Progenitor cell of endocrine pancreas (in vitro differentiated cells): ENCODE data around the gene CHAC1. TPM values are rescaled to one million over a fixed set of nuclear protein-coding genes. Genes with fewer than 3 reads are reported as not detected.
A peak's percentile ranks its signal among the peaks of the same experiment; 100 is the strongest.

Experiments used
- DNase-seq: peaks from one replicate; pipeline ENCODE4 v3.0.0; 2021; ENCODE audit warnings: low spot score; ENCODE audit not compliant: unreplicated experiment
- H3K27ac Mint-ChIP-seq: 2 replicates; pipeline ENCODE4 v1.8.0; 2021; ENCODE audit warnings: mild to moderate bottlenecking, moderate library complexity, mixed read lengths
- H3K27me3 Mint-ChIP-seq: 2 replicates; pipeline ENCODE4 v1.8.0; 2021; ENCODE audit warnings: mixed read lengths
- H3K36me3 Mint-ChIP-seq: 2 replicates; pipeline ENCODE4 v1.8.0; 2022; ENCODE audit warnings: mixed read lengths; ENCODE audit not compliant: insufficient read depth
- H3K4me1 Mint-ChIP-seq: 2 replicates; pipeline ENCODE4 v1.8.0; 2021; ENCODE audit warnings: low read depth, mixed read lengths
- H3K4me3 Mint-ChIP-seq: 2 replicates; pipeline ENCODE4 v1.8.0; 2021; ENCODE audit warnings: low read depth, mild to moderate bottlenecking, moderate library complexity, mixed read lengths
- H3K9me3 Mint-ChIP-seq: 2 replicates; pipeline ENCODE4 v1.8.0; 2021; ENCODE audit warnings: low read depth, mixed read lengths
- CTCF ChIP-seq: fragments of 200-600 bp; sonication (generic); IDR thresholded peaks from one replicate; pipeline ENCODE4 v1.5.0; 2021; ENCODE audit warnings: antibody characterized with exemption, mild to moderate bottlenecking; ENCODE audit not compliant: unreplicated experiment
- total RNA-seq: library from RNA; stranded (reverse); gene quantifications from 2 replicates; pipeline ENCODE4 v1.2.1, GENCODE V29; 2021

Gene CHAC1
- total RNA-seq, 1 donor from 2014 or later: 14.4 TPM

DNA sequence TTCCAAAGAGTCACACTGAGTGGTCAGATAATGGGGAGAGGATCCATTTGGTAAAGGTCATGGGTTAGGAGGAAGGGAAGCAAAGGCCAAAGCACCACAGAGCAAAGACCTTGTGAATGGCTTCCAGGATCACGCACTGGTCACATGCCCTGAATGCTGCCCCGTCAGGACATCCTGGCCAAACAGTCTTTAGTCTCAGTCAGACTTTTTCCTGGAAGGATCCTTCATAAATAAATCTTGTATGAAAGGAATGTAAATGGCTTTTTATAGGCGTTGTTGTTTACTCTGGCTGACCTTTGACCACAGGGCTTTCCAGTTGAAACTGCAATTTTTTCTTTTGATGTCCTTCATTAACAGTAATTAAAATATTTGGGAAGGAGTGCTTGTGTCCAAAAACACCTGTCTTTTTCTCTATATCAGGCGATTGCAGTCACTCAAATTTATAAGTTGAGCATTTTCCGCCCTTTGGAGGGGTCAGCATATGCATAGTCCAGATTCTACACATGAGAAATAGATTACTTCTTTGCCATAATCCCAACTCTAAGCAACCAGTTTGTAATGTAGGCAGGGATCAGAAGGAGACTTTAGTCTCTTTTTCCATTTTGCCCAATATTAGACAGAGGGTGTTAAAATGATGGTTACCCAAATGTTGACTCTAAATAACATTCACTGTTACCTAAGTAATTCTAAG is 48.4 kb downstream of the CHAC1 start:
- peaks cover 6% of the 10 kb centered on the region for H3K4me1 Mint-ChIP-seq
- no peak overlapping the region for H3K4me3 Mint-ChIP-seq
- H3K27ac Mint-ChIP-seq: peak overlapping the region; percentile 37
- no peak for DNase-seq
- H3K27me3 Mint-ChIP-seq: no peaks in the 10 kb centered on the region
- H3K9me3 Mint-ChIP-seq: no peaks in the 10 kb centered on the region
- H3K36me3 Mint-ChIP-seq: peaks cover 19% of the 10 kb centered on the region
- no peak for TF ChIP-seq CTCF

DNA sequence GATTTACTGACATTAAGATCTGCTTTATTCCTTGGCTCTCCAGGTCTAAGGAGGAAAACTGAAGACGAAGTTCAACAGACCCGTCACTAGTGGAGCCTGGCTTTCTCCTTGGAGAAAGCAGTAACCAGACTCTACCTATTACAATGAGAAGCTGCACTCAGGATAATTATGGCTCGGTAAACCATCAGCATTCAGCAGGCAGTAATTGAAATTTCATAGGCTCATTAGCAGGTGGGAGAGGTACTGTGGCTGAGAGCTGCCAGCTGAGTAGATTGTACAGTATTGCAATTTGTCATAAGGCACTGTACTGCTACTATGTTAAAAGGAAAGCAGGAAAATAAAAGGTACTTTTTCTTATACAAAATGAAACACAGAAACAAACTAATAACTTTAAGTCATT is 51.2 kb downstream of the CHAC1 start:
- Mint-ChIP-seq H3K36me3 (peaks cover 19% of the 10 kb centered on the region), H3K27me3 (no peaks in the 10 kb centered on the region), H3K4me3 (no peak overlapping the region), H3K9me3 (no peaks in the 10 kb centered on the region), H3K4me1 (peaks cover 6% of the 10 kb centered on the region), H3K27ac (no peak overlapping the region)
- no peak for TF ChIP-seq CTCF
- DNase-seq: no peak

Other genes starting within 250 kb of the CHAC1 start
- 23.4 and 25.9 TPM in 2 replicates for gene RMDN3, start 198.2 kb upstream of the CHAC1 start, total RNA-seq
- 30.6 and 32.1 TPM in 2 replicates for gene GCHFR, start 189.4 kb upstream of the CHAC1 start, total RNA-seq
- 1.8 and 1.9 TPM in 2 replicates for gene C15orf62, start 183.5 kb upstream of the CHAC1 start, total RNA-seq
- 25.2 and 28.1 TPM in 2 replicates for gene ZFYVE19, start 146.4 kb upstream of the CHAC1 start, total RNA-seq
- gene DNAJC17, start 146.0 kb upstream of the CHAC1 start, total RNA-seq: 41.0 and 43.1 TPM in 2 replicates
- gene PPP1R14D, start 124.8 kb upstream of the CHAC1 start, total RNA-seq: 0.81 and 1.5 TPM in 2 replicates
- 213 and 217 TPM in 2 replicates for gene SPINT1, start 109.4 kb upstream of the CHAC1 start, total RNA-seq
- gene RHOV, start 79.2 kb upstream of the CHAC1 start, total RNA-seq: 4.4 and 5.1 TPM in 2 replicates
- 27.4 and 28.9 TPM in 2 replicates for gene VPS18, start 59.0 kb upstream of the CHAC1 start, total RNA-seq
- gene DLL4, start 24.1 kb upstream of the CHAC1 start, total RNA-seq: 6.2 and 6.5 TPM in 2 replicates
- 25.9 and 28.1 TPM in 2 replicates for gene INO80, start 162.8 kb downstream of the CHAC1 start, total RNA-seq